ENCODE measurements around the gene NAPA.
"Not testable (repeated sequence)": the region's sequence is repeated elsewhere in the genome, so short reads cannot be mapped to it uniquely, and the experiment has no call there.

Gene NAPA

GRCh38 chr19:47486900-47487299 is 28.0 kb downstream of the NAPA start:
- no peak overlapping the region for H3K4me3 ChIP-seq (ENCODE audit: low read depth, low read length)
- no peak for TF ChIP-seq CTCF (IDR thresholded peaks at IDR 0.05; ENCODE audit: borderline replicate concordance, insufficient read depth, low read depth, low read length)

- H3K4me3 ChIP-seq (ENCODE audit: low read depth, low read length): not testable (repeated sequence)
Observed at GRCh38 chr19:47486220-47486619, 28.6 kb downstream of the NAPA start.

GRCh38 chr19:47485210-47485609 is 29.7 kb downstream of the NAPA start:
- H3K4me3 ChIP-seq (ENCODE audit: low read depth, low read length): no peak overlapping the region
- no peak for TF ChIP-seq CTCF (IDR thresholded peaks at IDR 0.05; ENCODE audit: borderline replicate concordance, insufficient read depth, low read depth, low read length)

GRCh38 chr19:47483800-47484690 is 30.8 kb downstream of the NAPA start, which contains the start of gene KPTN:
KPTN (minus strand) TSS chr19:47484219; CDS start chr19:47484160, 59 bp downstream.
- H3K4me3 ChIP-seq (ENCODE audit: low read depth, low read length): peak within 1 kb of the TSS; percentile 81
- TF ChIP-seq CTCF (IDR thresholded peaks at IDR 0.05; ENCODE audit: borderline replicate concordance, insufficient read depth, low read depth, low read length): peak; percentile 97

GRCh38 chr19:47483200-47483599 is 31.7 kb downstream of the NAPA start:
- no peak overlapping the region for H3K4me3 ChIP-seq (ENCODE audit: low read depth, low read length)

GRCh38 chr19:47481460-47482052 is 33.3 kb downstream of the NAPA start:
- no peak for TF ChIP-seq CTCF (IDR thresholded peaks at IDR 0.05; ENCODE audit: borderline replicate concordance, insufficient read depth, low read depth, low read length)
- no peak overlapping the region for H3K4me3 ChIP-seq (ENCODE audit: low read depth, low read length)

More at GRCh38 chr19:47483200-47483599, 31.7 kb downstream of the NAPA start:
- TF ChIP-seq CTCF (IDR thresholded peaks at IDR 0.05; ENCODE audit: borderline replicate concordance, insufficient read depth, low read depth, low read length): no peak

GRCh38 chr19:47480658-47481057 is 34.2 kb downstream of the NAPA start:
- no peak for TF ChIP-seq CTCF (IDR thresholded peaks at IDR 0.05; ENCODE audit: borderline replicate concordance, insufficient read depth, low read depth, low read length)
- H3K4me3 ChIP-seq (ENCODE audit: low read depth, low read length): no peak overlapping the region
